MG63 (cell line): ENCODE results near the gene ZXDA. TPM values are rescaled to one million over a fixed set of nuclear protein-coding genes. Genes with fewer than 3 reads are reported as not detected.
A peak's percentile ranks its signal among the peaks of the same experiment; 100 is the strongest.

Experiments
- DNase-seq: peaks from one replicate; pipeline ENCODE4 v3.0.0-alpha.2; 2020
- H3K27me3 ChIP-seq: fragments of 250-450 bp; sonication (Bioruptor Pico); 2 replicates; pipeline ENCODE4 v1.5.1; 2020; ENCODE audit warnings: mild to moderate bottlenecking, moderate library complexity
- H3K36me3 ChIP-seq: fragments of 250-450 bp; sonication (Bioruptor Pico); 2 replicates; pipeline ENCODE4 v1.5.1; 2020; ENCODE audit warnings: mild to moderate bottlenecking, moderate library complexity
- H3K4me3 ChIP-seq: fragments of 250-450 bp; sonication (Bioruptor Pico); 2 replicates; pipeline ENCODE4 v1.5.1; 2020; ENCODE audit warnings: mild to moderate bottlenecking, moderate library complexity
- H3K9me3 ChIP-seq: fragments of 250-450 bp; sonication (Bioruptor Pico); 2 replicates; pipeline ENCODE4 v1.5.1; 2020; ENCODE audit warnings: mild to moderate bottlenecking, moderate library complexity
- total RNA-seq: library from RNA; depleted of rRNA; stranded (reverse); fragments of >200 nt; shearing (Covaris generic); gene quantifications from 2 replicates; pipeline ENCODE4 v1.2.3, GENCODE V29; 2014; ENCODE audit warnings: low replicate concordance; rRNA removed

Gene ZXDA
- total RNA-seq, 1 experiment from 2014 or later: 2.5 TPM

DNA sequence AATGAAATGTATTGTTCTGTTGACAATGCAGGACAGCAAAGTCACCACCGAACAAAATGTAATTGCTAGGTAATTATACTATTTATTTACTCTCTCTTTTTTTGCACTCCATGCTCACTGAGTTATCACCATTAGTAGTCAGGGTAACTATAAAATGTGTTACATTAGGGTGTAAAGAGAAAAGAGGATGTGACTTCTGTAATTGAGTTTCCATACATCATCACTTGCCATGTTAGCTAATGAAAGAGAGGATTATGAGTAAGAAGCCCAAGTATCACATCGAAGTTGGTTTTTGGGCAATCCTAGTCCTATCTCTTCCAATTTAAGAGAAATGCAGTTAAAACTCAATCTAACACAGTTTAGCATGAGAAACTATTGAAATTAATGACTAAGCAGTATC lies 7.6 kb downstream of the ZXDA start:
- Histone ChIP-seq H3K36me3 (peaks cover 3% of the 10 kb centered on the region; the same call in 1 of the 2 replicates), H3K9me3 (no peaks in the 10 kb centered on the region), H3K27me3 (no peaks in the 10 kb centered on the region), H3K4me3 (no peak overlapping the region)
- DNase-seq: no peak

DNA sequence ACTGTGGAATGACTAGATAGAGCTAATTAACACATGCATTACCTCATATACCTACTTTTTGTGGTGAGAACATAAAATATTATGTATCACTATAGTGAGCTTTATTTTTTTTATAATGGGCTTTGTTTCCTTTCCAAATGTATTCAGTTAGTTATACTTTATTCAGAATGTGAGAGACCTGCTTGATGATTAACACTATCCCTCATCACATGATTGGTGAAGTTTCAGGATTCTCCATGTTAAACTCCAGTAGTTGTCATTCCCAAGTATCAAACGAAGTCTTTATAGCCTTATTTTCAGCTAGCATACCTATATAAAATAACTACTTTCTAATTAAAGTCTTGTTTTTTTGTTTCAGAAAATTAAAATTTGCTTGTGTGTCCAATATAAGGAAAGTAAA lies 8.8 kb downstream of the ZXDA start:
- peaks cover 3% of the 10 kb centered on the region; the same call in 1 of the 2 replicates for H3K36me3 ChIP-seq
- no peaks in the 10 kb centered on the region for H3K9me3 ChIP-seq
- no peak overlapping the region for H3K4me3 ChIP-seq
- no peaks in the 10 kb centered on the region for H3K27me3 ChIP-seq
- no peak for DNase-seq

DNA sequence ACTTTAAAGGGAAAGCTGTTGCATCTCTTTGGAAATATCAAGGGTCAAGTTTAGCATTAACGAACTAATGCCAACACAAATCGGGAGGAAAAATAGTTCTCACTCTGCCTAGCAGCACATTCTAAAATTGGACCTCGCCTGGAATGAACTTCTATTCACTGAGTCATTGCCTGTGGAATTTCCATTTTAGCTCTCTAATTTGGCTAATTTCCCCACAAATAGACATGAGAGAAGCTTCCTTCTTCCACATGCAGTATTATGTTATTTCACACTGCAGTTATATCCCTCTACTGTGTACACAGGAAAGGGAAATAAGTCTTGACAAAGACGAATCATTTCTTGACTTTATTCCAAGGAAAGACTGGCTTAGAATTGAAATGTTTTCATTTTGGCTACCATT lies 9.3 kb downstream of the ZXDA start:
- Histone ChIP-seq H3K9me3 (no peaks in the 10 kb centered on the region), H3K4me3 (peak overlapping the region; percentile 3; the same call in 1 of the 2 replicates), H3K36me3 (no peaks in the 10 kb centered on the region; the same call in 1 of the 2 replicates), H3K27me3 (no peaks in the 10 kb centered on the region)
- DNase-seq: no peak

DNA sequence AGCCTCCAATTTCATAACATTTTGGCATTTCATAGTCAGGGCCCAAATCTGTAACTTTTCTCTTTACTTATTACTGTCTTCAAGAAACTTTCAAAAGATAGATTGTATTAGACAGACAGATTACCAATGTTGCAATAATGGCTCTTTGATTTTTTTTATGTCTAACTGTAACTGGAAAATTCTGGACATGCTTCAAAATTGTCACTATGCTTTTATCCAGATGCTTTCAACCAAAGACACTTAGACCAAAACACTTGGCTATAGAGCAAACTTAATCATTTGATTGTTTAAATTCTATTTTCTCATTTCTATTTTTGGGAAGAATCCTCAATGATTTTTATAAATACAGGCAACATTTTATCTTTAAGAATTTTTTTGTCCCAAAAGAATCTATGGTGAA lies 10.4 kb downstream of the ZXDA start:
- no peak for DNase-seq

DNA sequence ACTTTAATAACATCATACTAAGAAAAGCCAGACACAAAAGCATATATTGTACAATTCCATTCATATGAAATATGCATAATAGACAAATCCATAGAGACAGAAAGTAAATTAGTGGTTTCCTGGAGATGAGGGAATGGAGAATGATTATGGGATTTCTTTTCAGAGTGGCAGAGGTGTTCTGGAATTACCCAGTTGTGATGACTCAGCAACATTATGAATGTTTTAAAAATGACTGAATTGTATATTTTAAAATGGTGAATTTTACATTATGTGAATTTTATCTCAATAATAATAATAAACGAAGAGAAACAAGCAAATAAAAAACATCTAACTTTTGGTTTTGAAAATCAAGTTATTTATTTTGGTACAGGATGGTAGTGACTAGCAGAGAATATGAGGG lies 11.2 kb downstream of the ZXDA start:
- DNase-seq: no peak
- no peaks in the 10 kb centered on the region for H3K9me3 ChIP-seq
- no peaks in the 10 kb centered on the region for H3K36me3 ChIP-seq
- H3K4me3 ChIP-seq: no peak overlapping the region
- no peaks in the 10 kb centered on the region for H3K27me3 ChIP-seq

More for the DNA sequence above, 10.4 kb downstream of the ZXDA start:
- H3K27me3 ChIP-seq: no peaks in the 10 kb centered on the region
- H3K4me3 ChIP-seq: no peak overlapping the region
- no peaks in the 10 kb centered on the region for H3K36me3 ChIP-seq
- H3K9me3 ChIP-seq: no peaks in the 10 kb centered on the region

DNA sequence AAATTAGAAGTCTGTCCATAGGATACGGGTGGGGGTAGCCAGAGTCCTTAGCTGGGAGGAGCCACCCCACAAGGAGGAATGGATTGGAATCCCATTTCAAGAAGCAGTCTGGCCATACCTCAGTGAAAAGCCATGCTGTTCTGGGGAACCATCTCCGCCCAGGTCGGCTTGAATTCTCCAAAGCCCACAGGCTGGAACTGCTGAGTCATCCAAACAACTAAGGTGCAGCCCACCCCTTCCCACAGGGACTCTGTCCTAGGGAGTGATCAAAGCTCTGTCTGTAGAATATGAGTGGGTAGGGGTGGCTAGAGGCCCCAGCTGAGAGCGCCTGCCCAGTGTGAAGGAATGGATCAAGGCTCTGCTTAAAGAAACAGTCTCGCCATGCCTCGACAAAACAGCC lies 38.8 kb downstream of the ZXDA start:
- no peak for DNase-seq
- Histone ChIP-seq H3K27me3 (no peaks in the 10 kb centered on the region), H3K4me3 (no peak overlapping the region)

More for the DNA sequence above, 38.8 kb downstream of the ZXDA start:
- H3K36me3 ChIP-seq: no peaks in the 10 kb centered on the region
- H3K9me3 ChIP-seq: no peaks in the 10 kb centered on the region

Other genes with a start within 250 kb of the ZXDA start
- gene NLRP2B, start 230.2 kb downstream of the ZXDA start, total RNA-seq: not detected in 2 replicates